Uterus (tissue), 2 donors: Measurements from ENCODE around the gene KHDC1.

Source experiments
- POLR2A ChIP-seq, 2 donors: fragments of 450-650 bp; IDR thresholded peaks; one replicate each; pipeline ENCODE4 v1.6.1; 2016; ENCODE audit warnings: antibody characterized with exemption in 2 of 2, mild to moderate bottlenecking in 1 of 2, moderate library complexity in 1 of 2
- TF ChIP-seq, protein P1 (sequence below), 4 experiments: fragments of 200-600 bp in 2 of 4; fragments of 450-650 bp in 2 of 4; sonication (generic) in 2 of 4; IDR thresholded peaks; one replicate each; pipeline ENCODE4 v1.5.1; 2016 to 2019; ENCODE audit warnings: antibody characterized with exemption in 4 of 4, mild to moderate bottlenecking in 2 of 4, moderate library complexity in 1 of 4

DNA sequence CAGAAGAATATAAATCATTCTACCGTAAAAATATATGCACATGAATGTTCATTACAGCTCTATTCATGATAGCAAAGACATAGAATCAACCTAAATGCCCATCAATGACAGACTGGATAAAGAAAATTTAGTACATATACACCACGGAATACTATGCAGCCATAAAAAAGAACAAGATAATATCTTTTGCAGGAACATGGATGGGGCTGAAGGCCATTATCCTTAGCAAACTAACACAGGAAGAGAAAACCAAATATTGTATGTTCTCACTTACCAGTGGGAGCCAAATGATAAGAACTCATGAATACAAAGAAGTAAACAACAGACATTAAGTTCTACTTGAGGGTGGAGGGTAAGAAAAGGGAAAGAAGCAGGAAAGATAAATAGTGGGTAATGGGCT, 46.1 kb downstream of the KHDC1 start:
- TF ChIP-seq POLR2A (IDR thresholded peaks at IDR 0.05), result no peak
- TF ChIP-seq, protein P1, sequence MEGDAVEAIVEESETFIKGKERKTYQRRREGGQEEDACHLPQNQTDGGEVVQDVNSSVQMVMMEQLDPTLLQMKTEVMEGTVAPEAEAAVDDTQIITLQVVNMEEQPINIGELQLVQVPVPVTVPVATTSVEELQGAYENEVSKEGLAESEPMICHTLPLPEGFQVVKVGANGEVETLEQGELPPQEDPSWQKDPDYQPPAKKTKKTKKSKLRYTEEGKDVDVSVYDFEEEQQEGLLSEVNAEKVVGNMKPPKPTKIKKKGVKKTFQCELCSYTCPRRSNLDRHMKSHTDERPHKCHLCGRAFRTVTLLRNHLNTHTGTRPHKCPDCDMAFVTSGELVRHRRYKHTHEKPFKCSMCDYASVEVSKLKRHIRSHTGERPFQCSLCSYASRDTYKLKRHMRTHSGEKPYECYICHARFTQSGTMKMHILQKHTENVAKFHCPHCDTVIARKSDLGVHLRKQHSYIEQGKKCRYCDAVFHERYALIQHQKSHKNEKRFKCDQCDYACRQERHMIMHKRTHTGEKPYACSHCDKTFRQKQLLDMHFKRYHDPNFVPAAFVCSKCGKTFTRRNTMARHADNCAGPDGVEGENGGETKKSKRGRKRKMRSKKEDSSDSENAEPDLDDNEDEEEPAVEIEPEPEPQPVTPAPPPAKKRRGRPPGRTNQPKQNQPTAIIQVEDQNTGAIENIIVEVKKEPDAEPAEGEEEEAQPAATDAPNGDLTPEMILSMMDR (IDR thresholded peaks at IDR 0.05), result no peak
